Measurements from ENCODE around the gene ROMO1.
A peak's percentile ranks its signal among the peaks of the same experiment; 100 is the strongest.

Gene ROMO1

GRCh38 chr20:35699127-35699956 is at the start of gene ROMO1, which contains the start of gene NFS1:
Gene ROMO1 (plus strand): TSS chr20:35699405. CDS start chr20:35699633, 228 bp downstream.
Gene NFS1 (minus strand): TSS chr20:35699352. CDS start chr20:35699288, 64 bp downstream.
- CTCF ChIA-PET = interaction anchor here (0.6 to 2.1 kb wide), 4 partner anchors 12 to 185 kb away, joined by 3 to 5 read pairs (median 3); no protein-coding TSS in a partner anchor
- Mint-ChIP-seq H3K9me3 (no peaks in the 10 kb centered on the region), H3K36me3 (peaks cover 60% of the 10 kb centered on the region), H3K4me3 (peak within 1 kb of the TSS; percentile 87), H3K4me1 (peaks cover 48% of the 10 kb centered on the region), H3K27ac (peak within 1 kb of the TSS; percentile 96), H3K27me3 (no peaks in the 10 kb centered on the region)
- peak; percentile 91 for DNase-seq

- Mint-ChIP-seq H3K4me1 (peaks cover 20% of the 10 kb centered on the region), H3K9me3 (no peaks in the 10 kb centered on the region), H3K27ac (no peak overlapping the region), H3K36me3 (peaks cover 28% of the 10 kb centered on the region), H3K4me3 (no peak overlapping the region), H3K27me3 (no peaks in the 10 kb centered on the region)
- no peak for DNase-seq
- CTCF ChIA-PET = no interaction called here
These were observed 48.6 kb upstream of the ROMO1 start for GRCh38 chr20:35650632-35651031.

GRCh38 chr20:35651958-35652357 is 47.2 kb upstream of the ROMO1 start:
- CTCF ChIA-PET = interaction anchor here (0.7 kb wide), 1 partner anchor 302 kb away, joined by 3 read pairs; the partner anchor contains the start of gene SCAND1
- peaks cover 28% of the 10 kb centered on the region for H3K36me3 Mint-ChIP-seq
- H3K4me1 Mint-ChIP-seq = peaks cover 18% of the 10 kb centered on the region

GRCh38 chr20:35652641-35653429 is 46.4 kb upstream of the ROMO1 start:
- Mint-ChIP-seq H3K27ac (no peak overlapping the region), H3K36me3 (peaks cover 32% of the 10 kb centered on the region)

More at GRCh38 chr20:35651958-35652357, 47.2 kb upstream of the ROMO1 start:
- Mint-ChIP-seq H3K27ac (no peak overlapping the region), H3K9me3 (no peaks in the 10 kb centered on the region), H3K27me3 (no peaks in the 10 kb centered on the region), H3K4me3 (no peak overlapping the region)
- no peak for DNase-seq

GRCh38 chr20:35653430-35653734 is 45.8 kb upstream of the ROMO1 start:
- DNase-seq = no peak
- H3K9me3 Mint-ChIP-seq = no peaks in the 10 kb centered on the region
- CTCF ChIA-PET = no interaction called here
- H3K4me1 Mint-ChIP-seq = peaks cover 31% of the 10 kb centered on the region
- H3K36me3 Mint-ChIP-seq = peaks cover 33% of the 10 kb centered on the region
- H3K4me3 Mint-ChIP-seq = no peak overlapping the region
- no peak overlapping the region for H3K27ac Mint-ChIP-seq
- H3K27me3 Mint-ChIP-seq = no peaks in the 10 kb centered on the region

More at GRCh38 chr20:35652641-35653429, 46.4 kb upstream of the ROMO1 start:
- CTCF ChIA-PET = no interaction called here
- Mint-ChIP-seq H3K9me3 (no peaks in the 10 kb centered on the region), H3K4me3 (no peak overlapping the region), H3K27me3 (no peaks in the 10 kb centered on the region), H3K4me1 (peaks cover 26% of the 10 kb centered on the region)
- no peak for DNase-seq

- Mint-ChIP-seq H3K36me3 (peaks cover 35% of the 10 kb centered on the region), H3K4me3 (no peak overlapping the region), H3K4me1 (peaks cover 35% of the 10 kb centered on the region), H3K27ac (no peak overlapping the region), H3K27me3 (no peaks in the 10 kb centered on the region), H3K9me3 (no peaks in the 10 kb centered on the region)
- DNase-seq = no peak
- CTCF ChIA-PET = no interaction called here
These were observed 45.3 kb upstream of the ROMO1 start for GRCh38 chr20:35653893-35654292.

GRCh38 chr20:35654415-35654814 is 44.8 kb upstream of the ROMO1 start:
- Mint-ChIP-seq H3K27ac (no peak overlapping the region), H3K4me3 (no peak overlapping the region), H3K4me1 (peaks cover 40% of the 10 kb centered on the region), H3K36me3 (peaks cover 34% of the 10 kb centered on the region), H3K27me3 (no peaks in the 10 kb centered on the region), H3K9me3 (no peaks in the 10 kb centered on the region)
- CTCF ChIA-PET = no interaction called here
- DNase-seq = no peak

GRCh38 chr20:35657271-35657670 is 41.9 kb upstream of the ROMO1 start:
- CTCF ChIA-PET = interaction anchor here (0.7 kb wide), 1 partner anchor 15 kb away, joined by 3 read pairs; no protein-coding TSS in a partner anchor
- Mint-ChIP-seq H3K27ac (peak overlapping the region; percentile 65), H3K4me1 (peaks cover 54% of the 10 kb centered on the region), H3K9me3 (no peaks in the 10 kb centered on the region), H3K4me3 (no peak overlapping the region), H3K36me3 (peaks cover 29% of the 10 kb centered on the region), H3K27me3 (no peaks in the 10 kb centered on the region)
- DNase-seq = no peak

- H3K27me3 Mint-ChIP-seq = no peaks in the 10 kb centered on the region
- peak overlapping the region; percentile 99 for H3K27ac Mint-ChIP-seq
- H3K9me3 Mint-ChIP-seq = no peaks in the 10 kb centered on the region
- H3K4me1 Mint-ChIP-seq = peaks cover 68% of the 10 kb centered on the region
- H3K36me3 Mint-ChIP-seq = peaks cover 36% of the 10 kb centered on the region
- peak overlapping the region; percentile 91 for H3K4me3 Mint-ChIP-seq
- CTCF ChIA-PET = interaction anchor here (1.7 to 2.1 kb wide), 2 partner anchors 41 to 197 kb away, joined by 4 to 9 read pairs; no protein-coding TSS in a partner anchor
- DNase-seq = no peak
These were observed 38.9 kb upstream of the ROMO1 start for GRCh38 chr20:35660122-35660937.

- H3K4me3 Mint-ChIP-seq = peak overlapping the region; percentile 91
- peaks cover 36% of the 10 kb centered on the region for H3K36me3 Mint-ChIP-seq
- no peaks in the 10 kb centered on the region for H3K27me3 Mint-ChIP-seq
- no peak for DNase-seq
- CTCF ChIA-PET = interaction anchor here (1.7 to 2.1 kb wide), 2 partner anchors 42 to 197 kb away, joined by 4 to 9 read pairs; no protein-coding TSS in a partner anchor
- no peaks in the 10 kb centered on the region for H3K9me3 Mint-ChIP-seq
- H3K27ac Mint-ChIP-seq = peak overlapping the region; percentile 99
- peaks cover 68% of the 10 kb centered on the region for H3K4me1 Mint-ChIP-seq
These were observed 38.2 kb upstream of the ROMO1 start for GRCh38 chr20:35661053-35661452.

GRCh38 chr20:35661908-35662307 is 37.3 kb upstream of the ROMO1 start:
- Mint-ChIP-seq H3K9me3 (no peaks in the 10 kb centered on the region), H3K27ac (peak overlapping the region; percentile 99), H3K4me3 (peak overlapping the region; percentile 91), H3K36me3 (peaks cover 33% of the 10 kb centered on the region), H3K27me3 (no peaks in the 10 kb centered on the region), H3K4me1 (peaks cover 68% of the 10 kb centered on the region)
- DNase-seq = no peak
- CTCF ChIA-PET = interaction anchor here (2.1 kb wide), 1 partner anchor 43 kb away, joined by 9 read pairs; no protein-coding TSS in a partner anchor

- Mint-ChIP-seq H3K9me3 (no peaks in the 10 kb centered on the region), H3K27ac (peak overlapping the region; percentile 99), H3K27me3 (no peaks in the 10 kb centered on the region), H3K4me3 (peak overlapping the region; percentile 91), H3K4me1 (peaks cover 61% of the 10 kb centered on the region), H3K36me3 (peaks cover 29% of the 10 kb centered on the region)
- CTCF ChIA-PET = interaction anchor here (2.1 kb wide), 1 partner anchor 43 kb away, joined by 9 read pairs; no protein-coding TSS in a partner anchor
- no peak for DNase-seq
These were observed 36.7 kb upstream of the ROMO1 start for GRCh38 chr20:35662551-35662950.
